HG03159 (cell line): ENCODE measurements around the gene PPP1R7.

Source experiments
- ATAC-seq: cut with Tn5 transposase; IDR thresholded peaks from one replicate; pipeline ENCODE4 v1.9.1; 2021; ENCODE audit warnings: mild to moderate bottlenecking, moderate library complexity; ENCODE audit not compliant: unreplicated experiment

PPP1R7 gene

DNA sequence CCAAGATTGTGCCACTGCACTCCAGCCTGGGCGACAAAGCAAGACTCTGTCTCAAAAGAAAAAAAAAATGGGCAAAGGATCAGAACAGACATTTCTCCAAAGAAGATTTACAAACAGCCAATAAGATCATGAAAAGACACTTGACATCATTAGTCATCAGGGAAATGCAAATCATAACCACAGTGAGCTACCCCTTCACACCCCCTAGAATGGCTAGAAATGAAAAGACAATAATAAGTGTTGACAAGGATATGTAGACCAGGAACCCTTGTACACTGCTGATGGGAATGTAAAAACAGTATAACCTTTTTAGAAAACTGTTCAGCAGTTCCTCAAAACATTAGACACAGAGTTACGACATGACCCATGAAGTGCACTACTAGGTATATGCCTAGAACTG is 29.8 kb upstream of the PPP1R7 start:
- no peak for ATAC-seq

DNA sequence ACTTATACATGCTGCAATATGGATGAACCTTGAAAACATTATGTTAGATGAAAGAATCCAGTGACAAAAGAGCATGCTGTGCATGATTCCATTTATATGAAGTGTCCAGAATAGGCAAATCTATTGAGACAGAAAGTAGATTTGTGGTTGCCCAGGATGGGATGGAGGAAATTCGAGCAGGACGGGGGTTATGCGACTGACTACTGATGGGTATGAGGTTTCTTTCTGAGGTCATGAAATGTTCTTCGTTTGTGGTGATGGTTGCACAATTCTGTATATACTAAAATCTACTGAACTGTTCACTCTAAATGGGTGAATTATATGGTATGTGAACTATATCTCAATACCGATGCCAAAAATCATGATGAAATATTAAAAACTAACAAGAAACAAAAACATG is 29.3 kb upstream of the PPP1R7 start:
- no peak for ATAC-seq

- ATAC-seq = no peak
Observed at GRCh38 chr2:241122376-241123002, 27.8 kb upstream of the PPP1R7 start.

GRCh38 chr2:241123816-241124536 is 26.3 kb upstream of the PPP1R7 start:
- ATAC-seq = no peak

DNA sequence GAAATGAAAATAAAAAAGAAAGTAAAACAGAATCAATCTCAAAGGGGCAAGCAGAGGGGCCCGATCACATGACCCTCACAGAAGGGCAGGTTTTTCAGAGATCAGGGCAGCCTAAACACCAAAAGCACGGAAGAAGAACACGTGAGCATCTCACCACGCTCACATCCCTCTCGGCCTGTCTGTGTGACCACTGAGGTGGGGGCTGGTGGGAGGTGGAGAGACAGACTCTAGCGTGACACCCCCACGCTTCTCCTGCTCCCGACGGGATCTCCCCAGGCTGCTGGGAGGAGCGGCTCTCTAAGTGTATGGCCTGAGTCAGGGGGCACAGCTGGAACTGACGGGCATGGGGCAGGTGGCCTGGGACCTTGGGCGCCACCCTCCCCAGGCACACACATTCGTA is 24.6 kb upstream of the PPP1R7 start:
- no peak for ATAC-seq

DNA sequence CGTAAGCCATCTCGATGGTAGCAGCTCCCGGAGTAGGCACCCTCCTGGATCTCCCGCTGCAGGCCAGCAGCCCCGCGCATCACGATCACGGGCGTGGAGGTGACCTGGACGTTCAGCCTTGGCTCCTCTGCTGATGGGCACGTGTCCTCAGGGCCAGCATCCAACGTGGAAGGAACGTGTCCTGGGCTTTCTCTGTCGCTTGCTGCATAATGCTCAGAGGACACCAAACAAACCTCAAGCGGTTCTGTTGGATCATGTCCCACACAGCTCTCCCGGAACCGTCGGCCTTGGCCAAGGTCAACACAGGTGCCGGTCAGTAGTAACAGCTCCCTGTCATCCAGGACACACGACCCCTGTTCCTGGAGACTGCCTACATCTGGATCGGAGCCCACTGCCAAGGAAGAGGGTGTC is 24.1 kb upstream of the PPP1R7 start:
- no peak for ATAC-seq

GRCh38 chr2:241126771-241127202 is 23.5 kb upstream of the PPP1R7 start:
- no peak for ATAC-seq

GRCh38 chr2:241128266-241128665 is 22.0 kb upstream of the PPP1R7 start:
- ATAC-seq = no peak

DNA sequence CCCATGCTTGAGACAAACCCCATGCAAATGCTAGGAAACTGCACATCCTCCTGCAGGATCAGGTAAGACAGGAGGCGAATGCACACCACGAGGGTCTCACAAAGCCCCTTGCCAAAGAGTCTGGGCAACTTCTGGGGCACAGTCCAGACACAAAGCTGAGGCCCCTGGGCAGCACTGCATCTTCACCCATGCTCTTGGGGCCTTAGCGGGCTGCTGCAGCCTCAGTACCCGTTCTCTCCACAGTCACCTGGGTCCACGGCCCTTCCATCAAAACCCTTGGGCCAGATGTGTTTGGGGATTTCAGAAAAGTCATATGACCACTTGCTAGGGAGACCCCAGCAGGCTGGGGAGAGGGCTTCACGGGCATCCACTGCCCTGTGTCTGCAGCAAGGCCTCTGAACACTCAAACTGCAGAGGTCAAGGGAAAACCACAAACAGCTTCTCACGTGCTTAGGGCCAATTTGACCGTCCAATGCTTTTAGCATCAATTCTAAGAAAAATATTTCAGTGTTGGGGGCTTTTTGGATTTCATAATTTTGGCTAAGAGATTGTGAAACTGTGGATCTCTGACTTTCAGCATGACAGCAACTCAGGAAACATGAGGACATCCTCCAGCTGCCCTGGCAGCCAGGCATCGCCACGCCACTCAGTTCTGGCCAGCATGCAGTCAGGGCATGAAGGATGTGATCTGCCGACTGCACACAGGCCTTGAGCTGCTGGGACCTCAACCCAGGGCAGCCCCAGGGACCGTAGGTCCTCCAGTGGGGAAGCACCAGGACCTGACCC is 21.0 kb upstream of the PPP1R7 start:
- ATAC-seq = no peak

DNA sequence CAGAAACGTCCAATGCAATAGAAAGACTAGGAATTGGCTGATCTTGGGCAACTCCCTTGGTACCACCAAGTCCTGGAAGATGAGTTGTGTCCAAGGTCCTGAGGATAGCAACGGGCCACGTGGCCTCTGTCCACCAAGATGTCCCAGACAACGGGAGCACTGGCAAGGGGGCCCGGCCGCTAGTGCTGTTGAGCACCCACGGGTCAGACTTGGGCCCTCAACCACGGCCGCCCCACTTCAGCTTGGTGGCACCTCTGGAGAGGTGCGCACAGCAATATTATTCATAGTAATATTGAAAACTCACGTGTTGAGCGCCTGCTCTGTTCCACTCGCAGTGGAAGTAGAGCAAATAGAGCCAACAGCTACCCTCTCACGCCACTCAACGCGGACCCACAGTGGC is 20.0 kb upstream of the PPP1R7 start:
- no peak for ATAC-seq

- no peak for ATAC-seq
Observed at GRCh38 chr2:241131531-241131930, 18.7 kb upstream of the PPP1R7 start.

DNA sequence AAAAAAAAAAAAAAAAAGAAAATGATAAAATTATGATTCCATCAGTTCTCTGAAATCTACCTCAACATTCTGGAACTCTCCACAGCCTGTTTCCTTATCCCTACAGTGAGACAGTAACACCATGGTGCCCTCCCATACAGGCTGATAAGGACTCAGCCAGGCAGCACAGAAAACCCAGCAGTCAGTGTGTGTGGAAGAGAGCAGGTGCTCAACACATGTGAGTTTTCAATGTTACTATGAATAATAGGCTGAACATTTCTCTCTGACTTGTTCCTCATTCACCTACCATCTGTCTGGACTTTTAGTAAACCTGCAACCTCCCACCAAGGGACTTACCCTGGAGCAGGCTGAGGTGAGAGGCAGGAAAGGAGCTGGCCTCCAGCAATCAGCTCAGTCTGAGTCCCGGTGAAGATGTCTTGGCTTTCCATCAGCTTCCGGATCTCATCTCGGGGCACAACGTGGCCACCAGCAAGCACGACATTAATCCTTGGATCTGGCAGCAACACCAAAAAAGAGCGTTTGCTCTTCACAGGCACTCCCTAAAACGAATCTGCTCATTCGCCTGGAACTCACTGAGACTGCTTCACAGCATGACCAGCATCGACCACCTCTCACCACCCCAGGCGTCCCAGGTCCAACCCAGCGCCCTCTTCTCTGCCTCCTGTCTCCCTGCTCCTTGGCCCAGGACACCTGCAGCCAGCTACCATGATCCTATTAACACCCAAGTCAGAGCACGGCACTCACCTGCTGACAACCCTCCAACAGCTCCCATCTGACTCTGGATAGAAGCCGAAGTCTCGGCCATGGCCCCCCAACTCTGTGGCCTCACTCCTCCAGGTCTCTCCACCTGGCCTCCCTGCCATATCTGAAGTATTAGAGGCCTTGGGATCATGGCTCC is 17.5 kb upstream of the PPP1R7 start:
- ATAC-seq = no peak

DNA sequence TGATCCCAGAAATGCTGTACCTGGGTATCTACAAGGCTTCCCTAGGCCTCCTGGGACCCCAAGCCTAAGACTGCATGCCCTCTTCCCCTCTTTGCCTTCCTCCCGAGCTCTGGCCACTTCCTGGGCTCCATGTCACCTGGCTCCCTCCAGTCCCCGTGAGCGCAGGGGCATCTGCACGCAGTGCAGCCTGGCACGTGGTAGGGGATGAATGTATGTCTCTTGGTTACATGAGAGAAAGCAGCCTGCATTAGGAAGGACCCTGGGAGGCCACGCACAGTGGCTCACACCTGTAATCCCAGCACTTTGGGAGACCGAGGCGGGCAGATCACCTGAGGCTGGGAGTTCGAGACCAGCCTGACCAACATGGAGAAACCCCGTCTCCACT is 16.8 kb upstream of the PPP1R7 start:
- no peak for ATAC-seq

DNA sequence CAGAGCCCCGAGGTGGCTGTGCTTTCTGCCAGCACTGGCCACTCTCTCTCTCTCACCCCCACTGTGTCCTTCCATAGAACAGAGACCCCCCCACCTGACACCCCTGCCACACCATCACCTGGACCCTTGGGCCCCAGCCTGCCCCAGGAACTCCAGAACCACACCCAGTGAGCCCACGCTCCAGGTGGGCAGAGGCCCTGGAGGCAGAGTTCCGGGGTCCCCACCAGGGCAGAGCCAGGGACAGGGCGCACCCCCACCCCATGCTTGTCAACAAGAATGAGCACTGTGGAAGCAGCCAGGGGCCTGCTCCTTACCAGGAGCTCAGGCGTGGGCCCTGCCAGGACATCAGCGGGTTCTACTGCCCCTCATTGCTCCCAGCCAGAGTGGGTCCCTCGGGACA is 15.6 kb upstream of the PPP1R7 start:
- ATAC-seq = no peak

DNA sequence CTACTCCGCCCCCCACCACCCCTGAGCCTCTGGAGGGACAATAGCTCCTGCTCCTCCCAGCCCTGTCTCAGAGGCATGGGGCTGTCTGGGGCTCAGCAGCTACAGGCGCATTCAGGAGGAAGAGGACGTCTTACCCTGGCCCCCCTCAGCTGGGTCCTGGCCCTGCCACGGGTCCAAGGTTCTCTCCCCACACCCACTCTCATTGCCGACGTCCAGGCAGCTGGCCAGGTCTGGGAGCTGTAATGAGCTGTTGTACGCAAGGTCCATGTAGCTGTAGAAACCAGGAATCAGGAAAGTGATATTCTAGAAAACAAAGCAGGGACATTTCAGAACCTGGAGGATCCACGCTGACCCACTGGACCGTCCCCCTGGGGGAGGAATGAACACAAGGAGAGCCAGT is 14.5 kb upstream of the PPP1R7 start:
- no peak for ATAC-seq

DNA sequence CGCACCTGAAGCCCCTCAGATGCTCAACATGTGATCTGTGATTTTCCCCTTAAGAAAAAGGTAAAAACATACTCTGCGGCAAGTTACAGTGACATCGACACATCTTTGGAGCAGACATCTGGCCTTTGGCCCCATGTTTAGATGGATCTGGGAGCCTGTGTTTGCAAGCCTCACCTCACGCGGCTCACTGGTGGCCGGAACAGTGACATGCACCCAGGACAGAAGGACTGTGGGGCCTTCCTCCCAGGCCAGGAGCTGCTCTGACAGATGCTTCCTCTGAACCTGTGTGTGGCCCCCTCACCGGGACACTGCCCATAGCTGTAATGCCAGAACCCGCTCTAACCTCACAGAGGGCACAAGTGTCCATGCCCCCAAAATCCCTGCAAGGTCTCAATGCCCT is 14.1 kb upstream of the PPP1R7 start:
- no peak for ATAC-seq

GRCh38 chr2:241136661-241137260 is 13.5 kb upstream of the PPP1R7 start:
- no peak for ATAC-seq

DNA sequence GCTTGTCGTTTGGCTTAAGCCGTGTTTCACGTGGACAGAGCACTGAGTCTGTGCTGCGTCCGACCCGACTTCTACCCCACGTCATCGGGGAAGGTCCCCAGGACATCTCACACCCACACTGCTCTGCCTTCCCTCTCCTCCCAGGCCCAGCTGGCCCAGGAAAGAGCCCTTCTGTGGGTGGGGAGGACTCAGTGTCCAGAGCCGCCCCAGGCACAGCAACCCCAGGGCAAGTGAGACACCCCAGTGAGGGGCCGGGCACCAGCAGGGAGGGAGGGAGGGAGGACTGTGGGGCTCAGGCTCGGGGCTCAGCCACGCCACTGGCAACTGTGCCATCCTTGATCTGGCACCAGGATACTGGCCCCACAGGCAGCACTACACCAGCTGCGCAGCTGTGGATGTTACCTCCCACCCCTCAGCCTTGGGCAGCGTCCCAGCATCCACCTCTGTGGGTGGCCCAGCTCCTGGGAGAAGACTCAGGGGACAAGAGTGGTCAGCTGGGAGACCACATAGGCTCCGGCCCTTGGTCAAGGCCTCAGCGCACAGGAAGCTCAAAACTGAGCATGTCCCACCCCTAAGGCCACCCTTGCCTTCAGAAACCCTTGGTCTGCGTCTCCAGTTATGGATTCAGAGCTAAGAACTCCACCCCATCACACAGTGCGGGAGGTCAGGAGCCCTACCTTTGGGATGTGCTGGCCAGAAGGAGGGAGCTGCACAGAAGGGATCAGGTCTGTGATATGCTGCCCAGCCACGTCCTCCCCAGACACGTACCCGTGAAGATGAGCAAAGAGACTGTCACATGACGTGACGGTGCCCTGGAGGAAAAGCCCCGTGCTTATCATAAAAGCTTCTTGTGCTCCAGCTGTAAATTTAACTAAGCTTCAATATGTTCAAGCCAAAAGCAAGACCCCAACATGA is 12.7 kb upstream of the PPP1R7 start:
- ATAC-seq = no peak

DNA sequence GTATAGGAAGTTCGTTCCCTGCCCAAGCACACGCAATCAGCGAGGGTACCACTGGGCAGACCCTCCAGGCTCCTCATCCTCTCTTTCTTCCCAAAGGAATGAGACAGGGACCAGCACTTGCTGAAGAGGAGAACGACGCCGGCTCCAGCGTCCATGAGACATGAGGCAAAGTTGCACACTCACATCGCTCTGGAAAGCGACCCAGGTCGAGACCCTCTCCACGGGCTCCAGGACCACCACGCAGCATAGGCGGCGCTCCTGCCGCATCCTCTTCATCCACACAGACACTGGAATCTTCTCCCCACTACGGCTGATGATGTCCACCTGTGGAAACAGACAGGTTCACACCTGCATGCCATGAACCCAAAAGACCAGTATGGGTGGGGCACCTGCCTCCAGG is 11.8 kb upstream of the PPP1R7 start:
- no peak for ATAC-seq
